CD4-positive, alpha-beta T cell (primary cell): ENCODE results near the gene CYP2E1. TPM values are rescaled to one million over a fixed set of nuclear protein-coding genes. Genes with fewer than 3 reads are reported as not detected.

ENCODE experiments used
- ATAC-seq: fragments of 200-7000 bp; cut with Tn5 transposase; one replicate; pipeline ENCODE4 v1.10.0; 2022; ENCODE audit warnings: mild to moderate bottlenecking; ENCODE audit not compliant: poor library complexity
- CTCF ChIA-PET: fragments of 350-600 bp; sonication (Branson Sonifier 250); formaldehyde crosslinking; loops from one replicate; lab custom pipeline; 2021; ENCODE audit warnings: antibody characterized with exemption, inconsistent platforms; lab: Charles Lee
- POLR2A ChIA-PET: fragments of 350-600 bp; sonication (Branson Sonifier 250); formaldehyde crosslinking; loops from one replicate; lab custom pipeline; 2021; ENCODE audit warnings: antibody characterized with exemption, inconsistent platforms; lab: Charles Lee
- DNase-seq, 14 experiments: peaks; one replicate each; pipeline ENCODE4 v3.0.0-alpha.2; 2013 to 2020; ENCODE audit warnings: mixed read lengths in 2 of 14
- H3K27ac ChIP-seq, 2 donors: one replicate each; pipeline versions ENCODE4 v1.5.1 to v1.7.0; 2013; ENCODE audit warnings: low read length in 2 of 2, low read depth in 1 of 2, mild to moderate bottlenecking in 1 of 2
- H3K27me3 ChIP-seq, 2 experiments: 1 replicate in 1 of 2; 2 replicates in 1 of 2; pipeline versions ENCODE4 v1.6.1 to v1.7.0; 2013; ENCODE audit warnings: low read length in 2 of 2, control low read depth in 1 of 2, mild to moderate bottlenecking in 1 of 2, moderate library complexity in 1 of 2; ENCODE audit not compliant: insufficient read depth in 2 of 2, control insufficient read depth in 1 of 2
- H3K36me3 ChIP-seq: one replicate; pipeline ENCODE4 v1.6.1; 2013; ENCODE audit warnings: low read length, control low read depth; ENCODE audit not compliant: insufficient read depth
- H3K4me1 ChIP-seq: one replicate; pipeline ENCODE4 v1.6.1; 2013; ENCODE audit warnings: low read length, control low read depth; ENCODE audit not compliant: insufficient read depth
- H3K4me3 ChIP-seq: one replicate; pipeline ENCODE4 v1.5.1; 2013; ENCODE audit warnings: mild to moderate bottlenecking, low read length, moderate library complexity
- H3K9me3 ChIP-seq, 2 experiments: 1 replicate in 1 of 2; 2 replicates in 1 of 2; pipeline versions ENCODE4 v1.6.1 to v1.7.0; 2013; ENCODE audit warnings: low read length in 2 of 2, mild to moderate bottlenecking in 2 of 2, control low read depth in 1 of 2, moderate library complexity in 1 of 2; ENCODE audit not compliant: control insufficient read depth in 1 of 2, insufficient read depth in 1 of 2
- H3K27ac Mint-ChIP-seq: one replicate; pipeline ENCODE4 v1.8.0; 2020; ENCODE audit warnings: mixed read lengths
- H3K27me3 Mint-ChIP-seq: one replicate; pipeline ENCODE4 v1.8.0; 2021; ENCODE audit warnings: mixed read lengths
- H3K36me3 Mint-ChIP-seq: one replicate; pipeline ENCODE4 v1.8.0; 2021; ENCODE audit warnings: low read depth, mixed read lengths
- H3K4me1 Mint-ChIP-seq: one replicate; pipeline ENCODE4 v1.8.0; 2021; ENCODE audit warnings: low read depth, mixed read lengths
- H3K4me3 Mint-ChIP-seq: one replicate; pipeline ENCODE4 v1.8.0; 2020; ENCODE audit warnings: mild to moderate bottlenecking, mixed read lengths
- H3K9me3 Mint-ChIP-seq: one replicate; pipeline ENCODE4 v1.8.0; 2020; ENCODE audit warnings: mixed read lengths
- CTCF ChIP-seq: fragments of 200-600 bp; IDR thresholded peaks from one replicate; pipeline ENCODE4 v1.8.0; 2022; ENCODE audit warnings: antibody characterized with exemption, mild to moderate bottlenecking
- intact Hi-C, 2 experiments: fragments of 100-400 bp; cut with DNase I in 1 of 2; cut with micrococcal nuclease in 1 of 2; formaldehyde crosslinking; loops; one replicate each; pipeline versions ENCODE4 v1.15.1 to v1.9.0; 2023 to 2025; cut with DNase I, micrococcal nuclease
- total RNA-seq, 174 experiments: library from RNA in 2 of 174; stranded (reverse) in 2 of 174; gene quantifications; one replicate each; pipeline ENCODE4 v1.2.3 and lab custom pipeline; 2021 to 2026

Gene CYP2E1
- total RNA-seq, 2 experiments from 2014 or later, result 1.6 to 2.0 TPM

- H3K4me3 Mint-ChIP-seq, result no peak within 1 kb of the TSS
- DNase-seq (peak in 3 of 14 experiments; percentile 7 to 71 (median 58)), ATAC-seq (no peak)
- Histone ChIP-seq H3K27me3 (peaks cover 7 to 16% of the 10 kb centered on the region in 2 experiments), H3K4me3 (peak within 1 kb of the TSS; percentile 20), H3K9me3 (peaks cover 8 to 29% of the 10 kb centered on the region in 2 experiments), H3K36me3 (no peaks in the 10 kb centered on the region), H3K4me1 (no peaks in the 10 kb centered on the region), H3K27ac (no peak within 1 kb of the TSS)
- H3K27me3 Mint-ChIP-seq, result peaks cover 21% of the 10 kb centered on the region
- intact Hi-C loops, result no loop called here
- ChIA-PET POLR2A (no interaction called here), CTCF (no interaction called here)
- no peaks in the 10 kb centered on the region for H3K4me1 Mint-ChIP-seq
- no peak for TF ChIP-seq CTCF
- no peak within 1 kb of the TSS for H3K27ac Mint-ChIP-seq
- no peaks in the 10 kb centered on the region for H3K36me3 Mint-ChIP-seq
- peaks cover 4% of the 10 kb centered on the region for H3K9me3 Mint-ChIP-seq
These were observed 38.5 kb downstream of the CYP2E1 start, which contains the start of gene SYCE1 for GRCh38 chr10:133565441-133566294. SYCE1 (minus strand) TSS chr10:133565583; CDS start chr10:133565529, 54 bp downstream.

GRCh38 chr10:133567119-133567518 is 40.0 kb downstream of the CYP2E1 start:
- no peaks in the 10 kb centered on the region for H3K4me1 ChIP-seq
- Mint-ChIP-seq H3K27ac (no peak overlapping the region), H3K4me1 (no peaks in the 10 kb centered on the region), H3K9me3 (peaks cover 4% of the 10 kb centered on the region), H3K27me3 (peaks cover 21% of the 10 kb centered on the region), H3K4me3 (no peak overlapping the region), H3K36me3 (peaks cover 4% of the 10 kb centered on the region)
- CTCF ChIA-PET, result no interaction called here
- H3K4me3 ChIP-seq, result no peak overlapping the region
- H3K36me3 ChIP-seq, result no peaks in the 10 kb centered on the region
- no peak overlapping the region for H3K27ac ChIP-seq
- ATAC-seq (no peak), DNase-seq (no peak)
- H3K27me3 ChIP-seq, result peaks cover 7 to 18% of the 10 kb centered on the region in 2 experiments
- POLR2A ChIA-PET, result no interaction called here
- TF ChIP-seq CTCF, result no peak
- H3K9me3 ChIP-seq, result peaks cover 8 to 33% of the 10 kb centered on the region in 2 experiments
- intact Hi-C loops, result no loop called here

GRCh38 chr10:133567609-133568286 is 40.6 kb downstream of the CYP2E1 start:
- no peak for TF ChIP-seq CTCF
- no peak for ATAC-seq
- H3K4me1 ChIP-seq, result no peaks in the 10 kb centered on the region
- Mint-ChIP-seq H3K9me3 (peaks cover 4% of the 10 kb centered on the region), H3K27me3 (peaks cover 21% of the 10 kb centered on the region), H3K27ac (no peak overlapping the region), H3K4me3 (no peak overlapping the region), H3K36me3 (peaks cover 4% of the 10 kb centered on the region), H3K4me1 (no peaks in the 10 kb centered on the region)
- no peak overlapping the region for H3K27ac ChIP-seq
- H3K4me3 ChIP-seq, result no peak overlapping the region
- peaks cover 8 to 34% of the 10 kb centered on the region in 2 experiments for H3K9me3 ChIP-seq
- ChIA-PET POLR2A (no interaction called here), CTCF (no interaction called here)
- no peaks in the 10 kb centered on the region for H3K36me3 ChIP-seq
- intact Hi-C loops, result no loop called here
- no peak for DNase-seq
- peaks cover 7 to 18% of the 10 kb centered on the region in 2 experiments for H3K27me3 ChIP-seq
